Stimulated activated naive CD8-positive, alpha-beta T cell treated with anti-CD3 and anti-CD28 coated beads, Interleukin-15, Interleukin-2, amounts not matched to agents 100 ng/mL and 50 ng/mL, for 24 hours (primary cell): ENCODE results near the gene REXO2.

ENCODE experiments used
- H3K27ac Mint-ChIP-seq: one replicate; pipeline ENCODE4 v1.8.0; 2021; ENCODE audit warnings: mild to moderate bottlenecking, mixed read lengths
- H3K27me3 Mint-ChIP-seq: one replicate; pipeline ENCODE4 v1.8.0; 2021; ENCODE audit warnings: mixed read lengths
- H3K36me3 Mint-ChIP-seq: one replicate; pipeline ENCODE4 v1.8.0; 2021; ENCODE audit warnings: low read depth, mixed read lengths
- H3K4me1 Mint-ChIP-seq: one replicate; pipeline ENCODE4 v1.8.0; 2021; ENCODE audit warnings: low read depth, mixed read lengths
- H3K4me3 Mint-ChIP-seq: one replicate; pipeline ENCODE4 v1.8.0; 2021; ENCODE audit warnings: mild to moderate bottlenecking, mixed read lengths
- H3K9me3 Mint-ChIP-seq: one replicate; pipeline ENCODE4 v1.8.0; 2021; ENCODE audit warnings: mixed read lengths

Gene REXO2

GRCh38 chr11:114439229-114440120, at the start of gene REXO2:
Gene REXO2, plus strand, starts transcription at chr11:114439467. Its CDS starts 62 bp downstream, at chr11:114439529.
- Mint-ChIP-seq H3K4me1 (peaks cover 27% of the 10 kb centered on the region), H3K27ac (peak within 1 kb of the TSS; percentile 94), H3K4me3 (peak within 1 kb of the TSS; percentile 98), H3K27me3 (no peaks in the 10 kb centered on the region), H3K36me3 (peaks cover 25% of the 10 kb centered on the region), H3K9me3 (no peaks in the 10 kb centered on the region)

GRCh38 chr11:114392735-114393667, 46.3 kb upstream of the REXO2 start:
- Mint-ChIP-seq H3K27ac (no peak overlapping the region), H3K36me3 (peaks cover 8% of the 10 kb centered on the region), H3K27me3 (no peaks in the 10 kb centered on the region), H3K4me1 (peaks cover 8% of the 10 kb centered on the region), H3K9me3 (no peaks in the 10 kb centered on the region), H3K4me3 (no peak overlapping the region)

- Mint-ChIP-seq H3K9me3 (no peaks in the 10 kb centered on the region), H3K36me3 (peaks cover 17% of the 10 kb centered on the region), H3K4me3 (no peak overlapping the region), H3K27me3 (no peaks in the 10 kb centered on the region), H3K4me1 (peaks cover 27% of the 10 kb centered on the region), H3K27ac (no peak overlapping the region)
Measured at GRCh38 chr11:114395736-114396135, 43.5 kb upstream of the REXO2 start.

GRCh38 chr11:114396916-114397315, 42.4 kb upstream of the REXO2 start:
- peaks cover 18% of the 10 kb centered on the region for H3K36me3 Mint-ChIP-seq
- no peaks in the 10 kb centered on the region for H3K27me3 Mint-ChIP-seq
- peaks cover 28% of the 10 kb centered on the region for H3K4me1 Mint-ChIP-seq

GRCh38 chr11:114397349-114397982, 41.8 kb upstream of the REXO2 start:
- Mint-ChIP-seq H3K9me3 (no peaks in the 10 kb centered on the region), H3K4me1 (peaks cover 33% of the 10 kb centered on the region), H3K36me3 (peaks cover 22% of the 10 kb centered on the region), H3K4me3 (no peak overlapping the region), H3K27ac (no peak overlapping the region), H3K27me3 (no peaks in the 10 kb centered on the region)

More at GRCh38 chr11:114396916-114397315, 42.4 kb upstream of the REXO2 start:
- Mint-ChIP-seq H3K4me3 (no peak overlapping the region), H3K9me3 (no peaks in the 10 kb centered on the region), H3K27ac (no peak overlapping the region)

- H3K27me3 Mint-ChIP-seq, result no peaks in the 10 kb centered on the region
- H3K4me3 Mint-ChIP-seq, result peak overlapping the region; percentile 90
- H3K36me3 Mint-ChIP-seq, result peaks cover 30% of the 10 kb centered on the region
- no peaks in the 10 kb centered on the region for H3K9me3 Mint-ChIP-seq
- peaks cover 41% of the 10 kb centered on the region for H3K4me1 Mint-ChIP-seq
- peak overlapping the region; percentile 90 for H3K27ac Mint-ChIP-seq
Measured at GRCh38 chr11:114398303-114398920, 40.9 kb upstream of the REXO2 start.

GRCh38 chr11:114399490-114400215, 39.6 kb upstream of the REXO2 start:
- peaks cover 51% of the 10 kb centered on the region for H3K4me1 Mint-ChIP-seq
- H3K27me3 Mint-ChIP-seq, result no peaks in the 10 kb centered on the region
- H3K36me3 Mint-ChIP-seq, result peaks cover 39% of the 10 kb centered on the region
- H3K4me3 Mint-ChIP-seq, result peak overlapping the region; percentile 90
- no peaks in the 10 kb centered on the region for H3K9me3 Mint-ChIP-seq
- peak overlapping the region; percentile 90 for H3K27ac Mint-ChIP-seq

- peak within 1 kb of the TSS; percentile 90 for H3K4me3 Mint-ChIP-seq
- peaks cover 46% of the 10 kb centered on the region for H3K36me3 Mint-ChIP-seq
Measured at GRCh38 chr11:114400216-114400914, 38.9 kb upstream of the REXO2 start, which contains the start of the genes C11orf71 and RBM7. Gene C11orf71, minus strand, starts transcription at chr11:114400511. Its CDS starts 180 bp downstream, at chr11:114400331. Gene RBM7, plus strand, starts transcription at chr11:114400666. Its CDS starts 6 bp downstream, at chr11:114400672.

GRCh38 chr11:114400915-114401223, 38.4 kb upstream of the REXO2 start:
- H3K36me3 Mint-ChIP-seq, result peaks cover 51% of the 10 kb centered on the region
- no peaks in the 10 kb centered on the region for H3K27me3 Mint-ChIP-seq
- peaks cover 62% of the 10 kb centered on the region for H3K4me1 Mint-ChIP-seq

More at GRCh38 chr11:114400216-114400914, 38.9 kb upstream of the REXO2 start, which contains the start of the genes C11orf71 and RBM7:
- Mint-ChIP-seq H3K4me1 (peaks cover 57% of the 10 kb centered on the region), H3K27me3 (no peaks in the 10 kb centered on the region), H3K27ac (peak within 1 kb of the TSS; percentile 90), H3K9me3 (no peaks in the 10 kb centered on the region)

GRCh38 chr11:114401311-114401710, 38.0 kb upstream of the REXO2 start:
- Mint-ChIP-seq H3K27me3 (no peaks in the 10 kb centered on the region), H3K9me3 (no peaks in the 10 kb centered on the region), H3K4me1 (peaks cover 66% of the 10 kb centered on the region), H3K27ac (peak overlapping the region; percentile 90), H3K36me3 (peaks cover 56% of the 10 kb centered on the region), H3K4me3 (peak overlapping the region; percentile 90)

More at GRCh38 chr11:114400915-114401223, 38.4 kb upstream of the REXO2 start:
- Mint-ChIP-seq H3K27ac (peak overlapping the region; percentile 90), H3K4me3 (peak overlapping the region; percentile 90), H3K9me3 (no peaks in the 10 kb centered on the region)

GRCh38 chr11:114412946-114413345, 26.3 kb upstream of the REXO2 start:
- Mint-ChIP-seq H3K27me3 (no peaks in the 10 kb centered on the region), H3K4me3 (no peak overlapping the region), H3K27ac (no peak overlapping the region), H3K36me3 (peaks cover 22% of the 10 kb centered on the region), H3K4me1 (no peaks in the 10 kb centered on the region), H3K9me3 (no peaks in the 10 kb centered on the region)

- Mint-ChIP-seq H3K4me3 (no peak overlapping the region), H3K27me3 (no peaks in the 10 kb centered on the region), H3K9me3 (no peaks in the 10 kb centered on the region), H3K36me3 (peaks cover 19% of the 10 kb centered on the region), H3K4me1 (no peaks in the 10 kb centered on the region), H3K27ac (no peak overlapping the region)
Measured at GRCh38 chr11:114413958-114414357, 25.3 kb upstream of the REXO2 start.

- no peaks in the 10 kb centered on the region for H3K36me3 Mint-ChIP-seq
- H3K4me3 Mint-ChIP-seq, result no peak overlapping the region
- no peaks in the 10 kb centered on the region for H3K27me3 Mint-ChIP-seq
- H3K9me3 Mint-ChIP-seq, result no peaks in the 10 kb centered on the region
- no peak overlapping the region for H3K27ac Mint-ChIP-seq
- H3K4me1 Mint-ChIP-seq, result no peaks in the 10 kb centered on the region
Measured at GRCh38 chr11:114416441-114416961, 22.8 kb upstream of the REXO2 start.
